Lower leg skin (tissue), 4 donors: ENCODE data around the gene ARL17B. TPM values are rescaled to one million over a fixed set of nuclear protein-coding genes. Genes with fewer than 3 reads are reported as not detected.
A peak's percentile ranks its signal among the peaks of the same experiment; 100 is the strongest.
"Not testable (repeated sequence)": the region's sequence is repeated elsewhere in the genome, so short reads cannot be mapped to it uniquely, and the experiment has no call there.

Experiments
- DNase-seq, 2 donors: peaks; one replicate each; pipeline ENCODE4 v3.0.0-alpha.2; 2019; ENCODE audit warnings: low spot score in 2 of 2
- H3K4me3 ChIP-seq: fragments of 200-600 bp; sonication (generic); 2 replicates; pipeline ENCODE4 v1.5.1; 2017; ENCODE audit warnings: mild to moderate bottlenecking, low read depth; ENCODE audit not compliant: poor library complexity, severe bottlenecking
- WGBS, 2 donors: methylation state at CpG; one replicate each; pipeline ENCODE4 v1.1.5; 2018; 5-methylcytosine and 5-hydroxymethylcytosine counted together
- intact Hi-C: fragments of 100-400 bp; cut with DNase I; formaldehyde crosslinking; loops from one replicate; pipeline ENCODE4 v1.15.0; 2023; ENCODE audit warnings: low total_unique reads
- total RNA-seq, 4 donors: library from RNA; depleted of rRNA; stranded (reverse); fragments of >200 nt; gene quantifications; one replicate each; pipeline ENCODE4 v1.1.0, GENCODE V29; 2016

The ARL17B gene
- total RNA-seq, 4 donors from 2014 or later: 8.5 to 18.6 (median 12.1) TPM

DNA sequence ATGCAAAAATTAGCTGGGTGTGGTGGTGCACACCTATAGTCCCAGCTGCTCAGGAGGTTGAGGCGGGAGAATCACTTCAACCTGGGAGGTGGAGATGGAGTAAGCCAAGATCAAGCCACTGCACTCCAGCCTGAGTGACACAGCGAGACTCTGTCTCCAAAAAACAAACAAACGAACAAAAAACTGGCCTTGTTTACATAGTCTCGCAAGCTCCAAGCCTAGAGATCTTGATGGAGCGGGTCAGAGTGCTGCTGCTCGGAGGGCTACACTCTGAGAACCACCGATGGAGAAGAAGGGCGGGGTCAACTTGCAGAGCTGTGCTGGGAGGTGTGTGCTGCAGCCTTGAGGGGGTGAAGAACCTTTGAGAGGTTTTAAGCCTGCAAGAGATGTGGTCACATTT lies 130.2 kb downstream of the ARL17B start:
- intact Hi-C loops: not testable (repeated sequence)
- 89 to 95% methylated on average over 8 of the region's 8 CpGs for WGBS, 2 donors

DNA sequence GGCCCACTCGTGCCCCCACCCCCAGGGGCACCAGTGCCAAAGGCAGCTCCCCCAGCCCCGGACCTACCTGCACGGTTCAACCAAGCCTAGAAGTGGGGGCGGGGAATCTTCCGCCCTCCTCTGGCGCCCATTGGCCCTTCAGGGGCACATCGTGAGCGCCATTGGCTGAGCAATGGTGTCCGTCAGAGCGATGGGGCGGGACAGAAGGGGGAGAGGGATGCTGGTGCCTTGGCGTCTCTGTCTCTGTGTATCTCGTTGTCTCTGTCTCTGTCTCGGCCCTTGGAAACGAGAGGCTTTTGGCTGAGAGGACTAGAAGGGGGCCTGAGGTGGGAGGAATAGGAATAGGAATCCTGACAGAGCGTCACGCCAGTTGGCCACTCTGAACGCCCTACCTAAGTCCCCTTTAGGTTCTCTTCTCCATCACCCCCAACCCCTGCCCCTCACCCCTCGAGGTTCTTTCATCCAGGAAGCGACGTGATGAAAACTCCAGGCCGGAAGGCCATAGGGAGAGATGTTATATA lies 136.2 kb downstream of the ARL17B start:
- intact Hi-C loops: not testable (repeated sequence)
- peak overlapping the region; percentile 52 for H3K4me3 ChIP-seq
- WGBS, 2 donors: 0% methylated on average over 15 to 16 of the region's 22 CpGs
- peak; percentile 90 to 98 for DNase-seq

More for the DNA sequence above, 130.2 kb downstream of the ARL17B start:
- not testable (repeated sequence) for H3K4me3 ChIP-seq, DNase-seq

DNA sequence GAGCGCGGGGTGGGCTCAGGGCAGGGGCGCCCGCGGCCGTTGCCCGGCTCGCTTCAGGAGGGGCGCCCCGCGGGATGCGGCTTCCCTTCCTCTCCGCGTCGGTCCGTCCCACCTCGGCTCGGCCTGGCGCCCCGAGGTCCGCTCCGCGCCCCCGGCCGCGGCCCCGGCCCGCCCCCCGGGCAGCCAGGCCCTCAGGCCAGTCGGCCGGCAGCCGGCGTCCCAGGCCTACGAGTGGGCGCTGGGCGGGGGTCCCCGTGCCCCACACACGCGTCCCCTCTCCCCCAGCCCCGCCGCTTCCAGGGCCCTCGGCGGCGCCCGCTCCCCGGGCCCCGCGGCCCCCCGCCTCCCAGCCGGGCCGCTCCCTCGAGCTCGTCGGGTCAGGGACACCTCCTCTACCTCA lies 136.7 kb downstream of the ARL17B start:
- peak overlapping the region; percentile 52 for H3K4me3 ChIP-seq
- DNase-seq, intact Hi-C loops: not testable (repeated sequence)
- no CpG with 5 or more reads among the region's 54 CpGs for WGBS, 2 donors

Other genes with a start within 250 kb of the ARL17B start
- gene KANSL1, start 168.3 kb downstream of the ARL17B start, total RNA-seq: 100 to 1,000 TPM in 1 of 4 donors, 10 to 100 TPM in 3; 53.8 to 107 (median 60.6) TPM
- gene LRRC37A, start 66.6 kb downstream of the ARL17B start, total RNA-seq: 10 to 100 TPM in 1 of 4 donors, 1 to 10 TPM in 3; 1.1 to 11.0 (median 2.2) TPM
- gene LRRC37A2, start 150.7 kb upstream of the ARL17B start, total RNA-seq: 10 to 100 TPM; 14.2 to 33.7 (median 15.9) TPM
- 1 to 10 TPM; 5.7 to 7.7 (median 7.0) TPM for gene ARL17A, start 217.9 kb upstream of the ARL17B start, total RNA-seq
- gene NSF, start 228.9 kb upstream of the ARL17B start, total RNA-seq: 10 to 100 TPM; 21.0 to 33.7 (median 28.0) TPM